Osteoblast (primary cell): Measurements from ENCODE around the gene SHISA8. TPM values are rescaled to one million over a fixed set of nuclear protein-coding genes. Genes with fewer than 3 reads are reported as not detected.

ENCODE experiments used
- DNase-seq: peaks from one replicate; pipeline ENCODE4 v3.0.0; 2011; ENCODE audit warnings: low spot score, mixed read lengths; ENCODE audit not compliant: insufficient read length; ENCODE audit errors: missing footprints
- H2AFZ ChIP-seq: 2 replicates; pipeline ENCODE4 v1.6.0; 2011; ENCODE audit warnings: mild to moderate bottlenecking, low read length
- H3K27ac ChIP-seq: 2 replicates; pipeline ENCODE4 v1.5.1; 2011; ENCODE audit warnings: mild to moderate bottlenecking, low read depth, low read length, moderate library complexity
- H3K27me3 ChIP-seq: 2 replicates; pipeline ENCODE4 v1.6.0; 2012; ENCODE audit warnings: mild to moderate bottlenecking, control low read depth, inconsistent platforms, low read length, moderate library complexity; ENCODE audit not compliant: insufficient read depth
- H3K36me3 ChIP-seq: 2 replicates; pipeline ENCODE4 v1.5.1; 2011; ENCODE audit warnings: mild to moderate bottlenecking, low read length, control low read depth, moderate library complexity; ENCODE audit not compliant: insufficient read depth
- H3K4me1 ChIP-seq: 2 replicates; pipeline ENCODE4 v1.5.1; 2011; ENCODE audit warnings: mild to moderate bottlenecking, low read length, control low read depth, moderate library complexity; ENCODE audit not compliant: insufficient read depth
- H3K4me2 ChIP-seq: 2 replicates; pipeline ENCODE4 v1.6.0; 2011; ENCODE audit warnings: mild to moderate bottlenecking, low read length; ENCODE audit not compliant: insufficient read depth
- H3K4me3 ChIP-seq: fragments of 200-600 bp; sonication (generic); 3 replicates; pipeline ENCODE4 v1.5.1; 2012; ENCODE audit warnings: mild to moderate bottlenecking, low read length, inconsistent platforms; ENCODE audit not compliant: insufficient read depth
- H3K79me2 ChIP-seq: 2 replicates; pipeline ENCODE4 v1.6.0; 2012; ENCODE audit warnings: mild to moderate bottlenecking, low read length, control low read depth, inconsistent platforms; ENCODE audit not compliant: insufficient read depth
- H3K9me3 ChIP-seq: 2 replicates; pipeline ENCODE4 v1.5.1; 2011; ENCODE audit warnings: low read depth, low read length, control low read depth
- H4K20me1 ChIP-seq: 2 replicates; pipeline ENCODE4 v1.6.0; 2012; ENCODE audit warnings: mild to moderate bottlenecking, low read length, control low read depth; ENCODE audit not compliant: insufficient read depth
- small RNA-seq: library from RNA; depleted of rRNA; stranded (forward); fragments of <200 nt; gene quantifications from one replicate; pipeline ENCODE3, GENCODE V24; 2012
- total RNA-seq: library from RNA; depleted of rRNA; stranded (reverse); fragments of >200 nt; gene quantifications from 2 replicates; pipeline ENCODE4 v1.2.3, GENCODE V29; 2012
- TF ChIP-seq, protein P1 (sequence below): IDR thresholded peaks from 2 replicates; pipeline ENCODE4 v1.5.1; 2011; ENCODE audit warnings: mild to moderate bottlenecking, low read depth, low read length, moderate library complexity; ENCODE audit errors: extremely low read depth

Gene SHISA8
- total RNA-seq, 1 donor, result not detected

DNA sequence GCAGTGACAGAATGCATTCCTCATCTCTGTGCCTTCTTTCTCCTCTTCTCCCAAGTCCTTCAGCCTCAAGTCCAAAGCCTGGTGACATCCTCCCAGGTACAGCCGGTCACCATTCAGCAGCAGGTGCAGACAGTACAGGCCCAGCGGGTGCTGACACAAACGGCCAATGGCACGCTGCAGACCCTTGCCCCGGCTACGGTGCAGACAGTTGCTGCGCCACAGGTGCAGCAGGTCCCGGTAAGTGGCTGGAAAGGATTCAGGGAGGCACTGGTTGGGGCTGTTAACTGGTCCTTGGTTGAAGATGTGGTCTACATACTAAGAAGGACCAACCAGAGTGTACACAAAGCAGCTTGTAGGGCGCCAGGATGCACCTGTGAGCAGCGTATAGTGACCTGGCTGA, 46.3 kb downstream of the SHISA8 start:
- peaks cover 33% of the 10 kb centered on the region for H3K79me2 ChIP-seq
- no peaks in the 10 kb centered on the region for H3K4me1 ChIP-seq
- H2AFZ ChIP-seq, result no peak overlapping the region
- TF ChIP-seq, protein P1, sequence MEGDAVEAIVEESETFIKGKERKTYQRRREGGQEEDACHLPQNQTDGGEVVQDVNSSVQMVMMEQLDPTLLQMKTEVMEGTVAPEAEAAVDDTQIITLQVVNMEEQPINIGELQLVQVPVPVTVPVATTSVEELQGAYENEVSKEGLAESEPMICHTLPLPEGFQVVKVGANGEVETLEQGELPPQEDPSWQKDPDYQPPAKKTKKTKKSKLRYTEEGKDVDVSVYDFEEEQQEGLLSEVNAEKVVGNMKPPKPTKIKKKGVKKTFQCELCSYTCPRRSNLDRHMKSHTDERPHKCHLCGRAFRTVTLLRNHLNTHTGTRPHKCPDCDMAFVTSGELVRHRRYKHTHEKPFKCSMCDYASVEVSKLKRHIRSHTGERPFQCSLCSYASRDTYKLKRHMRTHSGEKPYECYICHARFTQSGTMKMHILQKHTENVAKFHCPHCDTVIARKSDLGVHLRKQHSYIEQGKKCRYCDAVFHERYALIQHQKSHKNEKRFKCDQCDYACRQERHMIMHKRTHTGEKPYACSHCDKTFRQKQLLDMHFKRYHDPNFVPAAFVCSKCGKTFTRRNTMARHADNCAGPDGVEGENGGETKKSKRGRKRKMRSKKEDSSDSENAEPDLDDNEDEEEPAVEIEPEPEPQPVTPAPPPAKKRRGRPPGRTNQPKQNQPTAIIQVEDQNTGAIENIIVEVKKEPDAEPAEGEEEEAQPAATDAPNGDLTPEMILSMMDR, result no peak
- H3K27ac ChIP-seq, result no peak overlapping the region
- peaks cover 12% of the 10 kb centered on the region for H4K20me1 ChIP-seq
- no peaks in the 10 kb centered on the region for H3K9me3 ChIP-seq
- DNase-seq, result no peak
- H3K4me2 ChIP-seq, result no peak overlapping the region
- H3K36me3 ChIP-seq, result peaks cover 43% of the 10 kb centered on the region
- H3K4me3 ChIP-seq, result no peak overlapping the region
- H3K27me3 ChIP-seq, result no peaks in the 10 kb centered on the region

DNA sequence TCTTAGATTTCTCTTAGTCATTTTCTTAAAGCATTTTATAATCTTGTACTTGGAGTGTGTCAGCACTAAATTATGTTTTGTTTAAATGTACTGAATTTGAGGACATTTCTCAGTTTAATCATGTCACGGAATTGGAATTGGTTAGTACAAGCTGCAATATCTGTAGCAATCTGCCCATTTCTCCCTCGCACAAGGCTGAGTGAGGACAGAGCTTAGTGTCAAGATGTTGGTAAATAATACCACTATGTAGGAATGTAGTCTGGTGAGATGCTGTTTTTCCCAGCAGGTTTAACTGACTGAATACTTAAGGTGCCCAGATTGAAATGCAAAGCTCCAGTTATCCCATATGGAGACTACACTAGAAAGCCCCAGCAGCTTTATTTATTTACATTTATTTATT, 51.4 kb downstream of the SHISA8 start:
- Histone ChIP-seq H4K20me1 (peaks cover 17% of the 10 kb centered on the region), H3K4me1 (peaks cover 32% of the 10 kb centered on the region), H2AFZ (no peak overlapping the region), H3K4me3 (no peak overlapping the region), H3K27me3 (no peaks in the 10 kb centered on the region), H3K79me2 (peaks cover 51% of the 10 kb centered on the region), H3K9me3 (no peaks in the 10 kb centered on the region), H3K36me3 (peaks cover 12% of the 10 kb centered on the region), H3K27ac (no peak overlapping the region), H3K4me2 (no peak overlapping the region)
- DNase-seq, result no peak
- TF ChIP-seq, protein P1, result no peak

DNA sequence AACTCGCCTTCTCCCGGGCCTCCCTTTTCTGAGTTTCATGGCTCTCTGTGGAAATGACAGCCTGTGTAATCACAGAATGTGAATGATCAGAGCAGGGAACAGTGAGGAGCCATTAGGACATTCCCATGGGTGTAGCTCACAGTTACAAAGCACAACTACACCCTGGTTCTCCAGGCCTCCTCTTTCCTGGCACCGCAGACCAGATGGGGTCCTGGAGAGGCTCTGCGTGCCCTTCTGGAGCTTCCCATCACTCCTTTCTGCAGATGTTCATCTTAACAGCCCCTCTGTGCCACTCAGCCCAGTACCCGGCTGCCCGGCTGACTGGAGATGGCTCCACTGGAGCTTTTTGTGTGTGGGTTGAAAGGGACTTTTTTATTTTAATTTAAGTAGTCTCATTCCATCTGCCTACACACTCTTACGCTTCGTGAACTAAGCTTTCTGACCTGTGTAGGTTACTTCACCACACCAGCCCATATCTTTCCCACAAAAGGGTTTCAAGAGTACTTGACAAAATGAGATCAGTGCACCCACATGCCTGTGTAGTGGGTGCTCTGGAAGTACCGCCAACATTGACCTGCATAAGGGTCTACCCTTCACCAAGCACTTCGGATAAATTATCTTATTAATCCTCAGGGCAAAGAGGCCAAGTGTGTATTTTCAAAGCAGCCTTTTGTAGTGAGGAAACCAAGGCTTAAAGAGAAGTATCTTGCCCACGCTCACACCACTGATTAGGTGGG, 52.2 kb downstream of the SHISA8 start:
- Histone ChIP-seq H3K27ac (peak overlapping the region; percentile 82), H3K4me1 (peaks cover 33% of the 10 kb centered on the region), H3K36me3 (peaks cover 9% of the 10 kb centered on the region), H2AFZ (peak overlapping the region; percentile 64), H3K79me2 (peaks cover 50% of the 10 kb centered on the region), H3K9me3 (no peaks in the 10 kb centered on the region), H4K20me1 (peaks cover 17% of the 10 kb centered on the region), H3K4me3 (peak overlapping the region; percentile 30), H3K27me3 (no peaks in the 10 kb centered on the region), H3K4me2 (peak overlapping the region; percentile 41)
- TF ChIP-seq, protein P1, result no peak
- peak; percentile 89 for DNase-seq

DNA sequence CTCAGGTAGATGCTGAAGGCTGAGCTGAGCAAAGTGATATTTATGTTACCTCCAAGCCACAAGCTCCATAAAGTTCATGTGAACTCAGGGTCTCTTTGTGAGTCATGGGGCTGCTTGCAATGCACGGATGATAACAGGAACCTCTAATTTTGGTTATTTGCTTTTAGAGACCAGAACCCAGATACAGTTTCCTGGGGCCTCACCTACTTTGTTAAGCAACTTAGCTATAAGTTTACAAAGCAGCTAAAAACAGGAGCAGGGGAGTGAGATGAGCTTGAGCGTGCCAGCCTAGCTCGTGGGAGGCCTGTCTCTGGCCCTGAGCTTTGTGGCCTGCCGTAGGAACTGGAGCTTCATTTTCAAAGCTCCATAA, 52.7 kb downstream of the SHISA8 start:
- peak overlapping the region; percentile 64 for H2AFZ ChIP-seq
- peak overlapping the region; percentile 82 for H3K27ac ChIP-seq
- no peak overlapping the region for H3K4me3 ChIP-seq
- no peaks in the 10 kb centered on the region for H3K27me3 ChIP-seq
- DNase-seq, result peak; percentile 74
- H3K79me2 ChIP-seq, result peaks cover 50% of the 10 kb centered on the region
- TF ChIP-seq, protein P1, result no peak
- H3K4me1 ChIP-seq, result peaks cover 39% of the 10 kb centered on the region
- H4K20me1 ChIP-seq, result peaks cover 17% of the 10 kb centered on the region
- H3K9me3 ChIP-seq, result no peaks in the 10 kb centered on the region
- H3K4me2 ChIP-seq, result peak overlapping the region; percentile 41
- H3K36me3 ChIP-seq, result peaks cover 8% of the 10 kb centered on the region

Small RNA genes within 50 kb of the gene (small RNA-seq; reads per million reads assigned to genes)
- gene MIR33A, result 5.7 reads per million, percentile 88 among the genes with 10 or more reads in this experiment

Other genes starting within 250 kb of the SHISA8 start
- gene SNU13, start 226.2 kb downstream of the SHISA8 start, total RNA-seq, result 56.1 and 58.0 TPM in 2 replicates
- 0.29 and 0.36 TPM in 2 replicates for gene MEI1, start 215.6 kb downstream of the SHISA8 start, total RNA-seq
- 8.3 and 11.8 TPM in 2 replicates for gene CCDC134, start 114.4 kb downstream of the SHISA8 start, total RNA-seq
- 71.6 and 80.3 TPM in 2 replicates for gene SREBF2, start 82.0 kb downstream of the SHISA8 start, total RNA-seq
- gene TNFRSF13C, start 11.7 kb upstream of the SHISA8 start, total RNA-seq, result under 0.01 TPM in 2 replicates
- 1.2 and 1.8 TPM in 2 replicates for gene CENPM, start 32.1 kb upstream of the SHISA8 start, total RNA-seq
- gene SEPTIN3, start 54.4 kb upstream of the SHISA8 start, total RNA-seq, result 0.29 and 0.36 TPM in 2 replicates
- under 0.01 and 0.72 TPM in 2 replicates for gene WBP2NL, start 83.7 kb upstream of the SHISA8 start, total RNA-seq
- gene NAGA, start 155.7 kb upstream of the SHISA8 start, total RNA-seq, result 35.9 and 44.2 TPM in 2 replicates
- gene PHETA2, start 159.2 kb upstream of the SHISA8 start, total RNA-seq, result 23.9 and 26.2 TPM in 2 replicates
- gene SMDT1, start 164.6 kb upstream of the SHISA8 start, total RNA-seq, result 4.7 and 7.7 TPM in 2 replicates
- 33.0 and 41.6 TPM in 2 replicates for gene NDUFA6, start 175.7 kb upstream of the SHISA8 start, total RNA-seq
- gene CYP2D6, start 215.7 kb upstream of the SHISA8 start, total RNA-seq, result 0.29 and 0.36 TPM in 2 replicates